Neural progenitor cell (in vitro differentiated cells): ENCODE data around the gene ENC1. TPM values are rescaled to one million over a fixed set of nuclear protein-coding genes. Genes with fewer than 3 reads are reported as not detected.

Experiments
- DNase-seq: peaks from one replicate; pipeline ENCODE4 v3.0.0-alpha.2; 2016; ENCODE audit warnings: low spot score
- H2AFZ ChIP-seq: fragments of 200-600 bp; sonication (generic); replicated peaks from 2 replicates; pipeline ENCODE4 v1.6.1; 2016; ENCODE audit warnings: antibody characterized with exemption
- H3F3A ChIP-seq: fragments of 200-600 bp; sonication (generic); 2 replicates; pipeline ENCODE4 v1.6.1; 2016; ENCODE audit warnings: antibody characterized with exemption, low read depth
- H3K27ac ChIP-seq: fragments of 200-600 bp; sonication (generic); 2 replicates; pipeline ENCODE4 v1.5.1; 2016; ENCODE audit warnings: mild to moderate bottlenecking
- H3K27me3 ChIP-seq: fragments of 200-600 bp; sonication (generic); 2 replicates; pipeline ENCODE4 v1.6.1; 2016; ENCODE audit warnings: mild to moderate bottlenecking, moderate library complexity
- H3K36me3 ChIP-seq: fragments of 200-600 bp; sonication (generic); 2 replicates; pipeline ENCODE4 v1.5.1; 2016
- H3K4me1 ChIP-seq: fragments of 200-600 bp; sonication (generic); 2 replicates; pipeline ENCODE4 v1.6.1; 2016; ENCODE audit warnings: mixed run types
- H3K4me2 ChIP-seq: fragments of 200-600 bp; sonication (generic); 2 replicates; pipeline ENCODE4 v1.6.1; 2016
- H3K4me3 ChIP-seq: fragments of 200-600 bp; sonication (generic); 2 replicates; pipeline ENCODE4 v1.5.1; 2016
- H3K79me2 ChIP-seq: fragments of 200-600 bp; sonication (generic); 2 replicates; pipeline ENCODE4 v1.6.1; 2016; ENCODE audit warnings: low read depth
- H3K9ac ChIP-seq: fragments of 200-600 bp; sonication (generic); 2 replicates; pipeline ENCODE4 v1.6.1; 2016
- H3K9me3 ChIP-seq: fragments of 200-600 bp; sonication (generic); 2 replicates; pipeline ENCODE4 v1.5.1; 2016; ENCODE audit warnings: low read depth
- H4K20me1 ChIP-seq: fragments of 200-600 bp; sonication (generic); 2 replicates; pipeline ENCODE4 v1.6.1; 2016; ENCODE audit warnings: low read depth
- H3K27ac Mint-ChIP-seq: 3 replicates; pipeline ENCODE4 v1.8.0; 2021; ENCODE audit warnings: mixed read lengths
- H3K27me3 Mint-ChIP-seq: 2 replicates; pipeline ENCODE4 v1.8.0; 2022; ENCODE audit warnings: low read depth, mild to moderate bottlenecking, inconsistent platforms, moderate library complexity, mixed read lengths; ENCODE audit not compliant: insufficient read depth
- H3K36me3 Mint-ChIP-seq: 3 replicates; pipeline ENCODE4 v1.8.0; 2021; ENCODE audit warnings: mixed read lengths
- H3K4me1 Mint-ChIP-seq: 3 replicates; pipeline ENCODE4 v1.8.0; 2021; ENCODE audit warnings: mixed read lengths
- H3K4me3 Mint-ChIP-seq: 3 replicates; pipeline ENCODE4 v1.8.0; 2021; ENCODE audit warnings: mild to moderate bottlenecking, moderate library complexity, mixed read lengths
- H3K9me3 Mint-ChIP-seq: 3 replicates; pipeline ENCODE4 v1.8.0; 2020; ENCODE audit warnings: mixed read lengths
- CTCF ChIP-seq: fragments of 200-600 bp; sonication (generic); IDR thresholded peaks from 2 replicates; pipeline ENCODE4 v1.5.1; 2017; ENCODE audit warnings: antibody characterized with exemption, mild to moderate bottlenecking
- EZH2 ChIP-seq: fragments of 200-600 bp; sonication (generic); IDR thresholded peaks from 2 replicates; pipeline ENCODE4 v1.6.1; 2017; ENCODE audit warnings: antibody characterized with exemption, mild to moderate bottlenecking, moderate library complexity
- EZH2phosphoT487 ChIP-seq: fragments of 200-600 bp; sonication (generic); IDR thresholded peaks from 2 replicates; pipeline ENCODE4 v1.6.1; 2017; ENCODE audit warnings: antibody characterized with exemption
- total RNA-seq: library from RNA; depleted of rRNA; stranded (reverse); fragments of >200 nt; gene quantifications from 2 replicates; pipeline ENCODE4 v1.2.3, GENCODE V29; 2015; ENCODE audit warnings: low replicate concordance

ENC1 gene
- total RNA-seq, 1 donor from 2014 or later: 73.8 TPM

- no peak overlapping the region for H3K9ac ChIP-seq
- H3K9me3 Mint-ChIP-seq: no peaks in the 10 kb centered on the region
- H3K79me2 ChIP-seq: no peaks in the 10 kb centered on the region
- no peaks in the 10 kb centered on the region for H3K4me1 ChIP-seq
- no peak overlapping the region for H3K27ac ChIP-seq
- H3F3A ChIP-seq: no peaks in the 10 kb centered on the region
- H2AFZ ChIP-seq: peak overlapping the region; percentile 44
- H3K4me1 Mint-ChIP-seq: peaks cover 15% of the 10 kb centered on the region
- no peaks in the 10 kb centered on the region for H3K36me3 Mint-ChIP-seq
- no peaks in the 10 kb centered on the region for H3K36me3 ChIP-seq
- TF ChIP-seq EZH2phosphoT487 (no peak), EZH2 (no peak), CTCF (peak; percentile 55)
- no peaks in the 10 kb centered on the region for H3K9me3 ChIP-seq
- H3K27me3 ChIP-seq: no peaks in the 10 kb centered on the region
- H3K4me3 ChIP-seq: no peak overlapping the region
- peak; percentile 45 for DNase-seq
- no peak overlapping the region for H3K27ac Mint-ChIP-seq
- H3K4me3 Mint-ChIP-seq: no peak overlapping the region
- H3K4me2 ChIP-seq: no peak overlapping the region
- H3K27me3 Mint-ChIP-seq: peaks cover 2% of the 10 kb centered on the region
- no peaks in the 10 kb centered on the region for H4K20me1 ChIP-seq
These were observed 32.7 kb upstream of the ENC1 start for GRCh38 chr5:74673011-74673790.

GRCh38 chr5:74672215-74672877, 31.8 kb upstream of the ENC1 start:
- H3K27me3 Mint-ChIP-seq: peaks cover 2% of the 10 kb centered on the region
- no peak for DNase-seq

GRCh38 chr5:74670396-74671038, 30.0 kb upstream of the ENC1 start:
- no peaks in the 10 kb centered on the region for H3K9me3 ChIP-seq
- Mint-ChIP-seq H3K9me3 (no peaks in the 10 kb centered on the region), H3K36me3 (no peaks in the 10 kb centered on the region), H3K27ac (no peak overlapping the region), H3K4me3 (no peak overlapping the region), H3K27me3 (peaks cover 2% of the 10 kb centered on the region), H3K4me1 (peaks cover 15% of the 10 kb centered on the region)
- DNase-seq: no peak
- H3K4me3 ChIP-seq: no peak overlapping the region
- H3K79me2 ChIP-seq: no peaks in the 10 kb centered on the region
- no peak overlapping the region for H2AFZ ChIP-seq
- no peaks in the 10 kb centered on the region for H3K27me3 ChIP-seq
- H3K4me1 ChIP-seq: no peaks in the 10 kb centered on the region
- TF ChIP-seq EZH2 (no peak), CTCF (no peak), EZH2phosphoT487 (no peak)
- no peaks in the 10 kb centered on the region for H3F3A ChIP-seq
- no peak overlapping the region for H3K9ac ChIP-seq
- no peak overlapping the region for H3K27ac ChIP-seq
- no peak overlapping the region for H3K4me2 ChIP-seq
- H3K36me3 ChIP-seq: no peaks in the 10 kb centered on the region
- H4K20me1 ChIP-seq: no peaks in the 10 kb centered on the region

More at GRCh38 chr5:74672215-74672877, 31.8 kb upstream of the ENC1 start:
- H3K9me3 Mint-ChIP-seq: no peaks in the 10 kb centered on the region
- H3K4me3 Mint-ChIP-seq: no peak overlapping the region
- H2AFZ ChIP-seq: no peak overlapping the region
- peaks cover 15% of the 10 kb centered on the region for H3K4me1 Mint-ChIP-seq
- H3K9ac ChIP-seq: no peak overlapping the region
- no peaks in the 10 kb centered on the region for H3K36me3 ChIP-seq
- TF ChIP-seq EZH2phosphoT487 (no peak), EZH2 (no peak), CTCF (no peak)
- H3K4me3 ChIP-seq: no peak overlapping the region
- H3F3A ChIP-seq: no peaks in the 10 kb centered on the region
- H3K27ac Mint-ChIP-seq: no peak overlapping the region
- no peak overlapping the region for H3K27ac ChIP-seq
- H3K27me3 ChIP-seq: no peaks in the 10 kb centered on the region
- no peaks in the 10 kb centered on the region for H3K79me2 ChIP-seq
- no peaks in the 10 kb centered on the region for H4K20me1 ChIP-seq
- no peaks in the 10 kb centered on the region for H3K36me3 Mint-ChIP-seq
- H3K4me2 ChIP-seq: no peak overlapping the region
- H3K4me1 ChIP-seq: no peaks in the 10 kb centered on the region
- H3K9me3 ChIP-seq: no peaks in the 10 kb centered on the region
